ENCODE results near the gene PLEKHM3.

The PLEKHM3 gene

DNA sequence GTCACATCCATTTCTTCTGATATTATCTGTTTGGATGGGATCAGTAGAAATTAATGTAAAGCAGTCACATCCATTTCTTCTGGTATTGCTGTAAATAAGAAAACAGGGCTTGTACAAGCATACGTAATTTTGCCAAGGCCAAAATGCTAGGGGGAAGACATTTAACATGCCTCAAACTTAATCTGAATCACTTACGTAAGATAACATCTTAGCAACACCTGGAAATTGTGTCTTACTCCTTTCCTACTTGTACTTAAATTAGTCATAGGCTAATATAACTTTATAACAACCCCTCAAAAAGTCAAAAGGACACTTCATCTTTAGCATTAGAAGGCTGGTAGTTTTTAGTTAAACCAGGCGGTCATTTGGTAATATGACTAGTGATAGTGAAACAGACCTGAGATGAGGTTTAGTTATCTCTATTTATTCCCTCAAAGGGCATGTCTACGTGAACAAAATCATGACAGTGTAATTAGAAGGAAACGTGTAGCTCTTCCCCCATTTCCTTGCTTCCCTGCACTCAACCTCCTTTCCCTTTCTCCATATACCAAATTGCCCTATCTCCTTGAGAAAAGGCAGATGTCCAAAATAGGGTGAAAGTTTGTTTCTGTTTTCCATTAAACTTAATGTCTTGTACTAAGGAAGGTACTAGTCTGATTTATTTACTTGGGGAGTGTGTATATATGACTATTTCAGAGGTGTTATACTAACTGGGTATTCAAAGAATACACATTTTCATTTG is 156.3 kb downstream of the PLEKHM3 start:
- H3K36me3 Mint-ChIP-seq (ENCODE audit: insufficient read depth), result peaks cover 6% of the 10 kb centered on the region
- DNase-seq (no peak), ATAC-seq (replicated peaks) (no peak)
- H3K27ac Mint-ChIP-seq, result no peak overlapping the region
- H3K4me1 Mint-ChIP-seq (ENCODE audit: low read depth in 2 of 2), result peaks cover 0 to 2% of the 10 kb centered on the region in 2 donors
- no peaks in the 10 kb centered on the region for H3K27me3 Mint-ChIP-seq
- H3K9me3 Mint-ChIP-seq, result no peaks in the 10 kb centered on the region
- H3K4me3 Mint-ChIP-seq, result no peak overlapping the region

DNA sequence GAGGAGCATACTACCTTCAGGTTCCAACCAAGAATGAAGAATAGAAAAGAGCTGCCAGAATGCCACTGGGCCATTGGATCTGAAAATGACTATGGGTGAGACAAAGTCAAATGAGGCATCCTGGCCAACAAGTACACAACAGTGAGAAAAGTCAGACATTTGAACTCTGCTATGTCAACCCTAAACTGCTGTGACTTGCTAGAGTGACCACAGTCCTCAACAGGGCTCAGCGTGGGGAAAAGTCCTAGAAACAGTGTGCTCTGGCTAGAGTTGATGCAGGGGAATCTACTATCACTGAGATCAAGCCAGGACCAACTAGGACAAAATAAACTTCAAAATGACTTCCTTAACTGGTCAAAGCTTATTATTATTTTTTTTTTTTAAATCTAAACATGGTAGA is 157.4 kb downstream of the PLEKHM3 start:
- no peaks in the 10 kb centered on the region for H3K27me3 Mint-ChIP-seq
- H3K4me3 Mint-ChIP-seq, result no peak overlapping the region
- H3K27ac Mint-ChIP-seq, result no peak overlapping the region
- H3K9me3 Mint-ChIP-seq, result no peaks in the 10 kb centered on the region
- no peaks in the 10 kb centered on the region for H3K4me1 Mint-ChIP-seq (ENCODE audit: low read depth in 2 of 2)
- H3K36me3 Mint-ChIP-seq (ENCODE audit: insufficient read depth), result peaks cover 6% of the 10 kb centered on the region
- DNase-seq (no peak), ATAC-seq (replicated peaks) (no peak)

DNA sequence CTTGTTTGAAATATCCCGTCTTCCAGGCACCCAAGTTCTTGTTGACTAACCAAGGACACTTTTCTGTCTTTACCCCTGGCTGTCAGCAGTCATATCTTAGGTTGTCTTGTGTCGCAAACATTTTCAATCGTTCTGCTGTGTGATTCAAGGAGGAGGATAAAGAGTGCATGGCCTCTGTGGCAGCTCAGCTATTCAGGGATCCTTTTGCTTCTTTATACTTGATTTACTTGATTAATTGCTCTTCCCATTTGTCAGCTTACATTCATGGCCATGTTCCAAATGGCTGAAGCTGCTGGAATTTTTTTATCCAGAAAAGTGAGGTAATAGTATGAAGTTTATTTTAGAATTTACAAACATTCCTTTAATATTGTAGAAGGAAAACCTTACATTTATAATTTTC is 158.3 kb downstream of the PLEKHM3 start:
- Mint-ChIP-seq H3K4me1 (ENCODE audit: low read depth in 2 of 2) (no peaks in the 10 kb centered on the region), H3K27me3 (no peaks in the 10 kb centered on the region), H3K36me3 (ENCODE audit: insufficient read depth) (peaks cover 6% of the 10 kb centered on the region), H3K9me3 (no peaks in the 10 kb centered on the region), H3K27ac (no peak overlapping the region), H3K4me3 (no peak overlapping the region)
- ATAC-seq (replicated peaks) (no peak), DNase-seq (no peak)

DNA sequence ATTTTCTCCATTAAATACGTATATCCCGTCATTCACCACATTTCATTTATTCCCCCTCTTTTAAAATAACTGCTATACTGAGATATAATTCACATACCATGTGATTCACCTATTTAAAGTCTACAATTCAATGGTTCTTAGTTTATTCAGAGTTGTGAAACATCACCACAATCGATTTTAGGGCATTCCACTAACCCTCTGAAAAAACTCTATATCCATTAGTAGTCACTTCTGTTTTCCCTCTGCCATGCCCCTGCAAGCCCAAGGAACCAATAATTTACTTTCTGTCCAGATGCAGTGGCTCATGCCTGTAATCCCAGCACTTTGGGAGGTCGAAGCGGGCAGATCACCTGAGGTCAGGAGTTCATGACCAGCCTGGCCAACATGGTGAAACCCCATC is 160.1 kb downstream of the PLEKHM3 start:
- ATAC-seq (replicated peaks) (no peak), DNase-seq (no peak)
- Mint-ChIP-seq H3K27ac (no peak overlapping the region), H3K4me3 (no peak overlapping the region), H3K36me3 (ENCODE audit: insufficient read depth) (peaks cover 6% of the 10 kb centered on the region), H3K4me1 (ENCODE audit: low read depth in 2 of 2) (no peaks in the 10 kb centered on the region), H3K9me3 (no peaks in the 10 kb centered on the region), H3K27me3 (no peaks in the 10 kb centered on the region)

DNA sequence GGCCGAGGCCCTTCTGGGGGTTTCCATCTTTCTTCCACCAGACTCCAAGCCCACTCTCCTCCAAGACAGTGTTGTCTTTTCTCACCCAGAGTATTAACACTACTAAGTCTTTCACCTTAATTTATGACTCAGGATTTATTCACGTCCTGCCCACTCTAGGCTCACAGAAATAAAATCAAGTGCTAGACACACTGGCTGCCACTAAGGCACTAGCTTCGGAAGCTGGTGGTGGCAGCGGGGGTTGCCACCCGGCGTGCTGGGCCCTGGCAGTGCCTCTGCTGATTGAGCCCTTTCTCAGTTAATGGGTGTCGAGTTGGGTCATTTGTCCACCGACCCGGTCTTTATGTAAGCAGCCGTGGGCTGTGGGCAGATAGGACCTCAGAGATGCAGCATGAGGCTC is 162.0 kb downstream of the PLEKHM3 start:
- ATAC-seq (replicated peaks) (no peak), DNase-seq (no peak)
- Mint-ChIP-seq H3K27ac (no peak overlapping the region), H3K4me1 (ENCODE audit: low read depth in 2 of 2) (no peaks in the 10 kb centered on the region), H3K36me3 (ENCODE audit: insufficient read depth) (peaks cover 6% of the 10 kb centered on the region), H3K9me3 (no peaks in the 10 kb centered on the region), H3K27me3 (no peaks in the 10 kb centered on the region), H3K4me3 (no peak overlapping the region)

DNA sequence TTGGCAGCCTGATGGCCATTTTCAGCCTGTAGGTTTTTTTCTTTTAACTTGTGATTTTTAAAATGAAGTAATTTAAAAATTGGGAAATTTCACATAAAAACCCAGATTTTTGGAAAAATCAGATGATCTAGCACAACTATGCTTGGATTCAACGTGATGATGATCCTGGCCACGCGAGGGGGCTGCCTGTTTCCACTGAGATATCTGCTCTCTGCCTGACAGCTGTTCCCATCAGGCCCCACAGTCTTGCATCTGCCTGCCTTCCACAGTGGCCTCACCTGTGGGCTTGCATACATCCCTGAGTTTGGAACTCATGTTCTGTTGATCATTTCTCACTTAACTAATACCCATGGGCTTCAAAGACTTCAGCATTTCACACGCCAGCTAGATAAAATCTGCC is 163.5 kb downstream of the PLEKHM3 start:
- H3K36me3 Mint-ChIP-seq (ENCODE audit: insufficient read depth), result peaks cover 6% of the 10 kb centered on the region
- DNase-seq (no peak), ATAC-seq (replicated peaks) (no peak)
- H3K4me1 Mint-ChIP-seq (ENCODE audit: low read depth in 2 of 2), result no peaks in the 10 kb centered on the region
- H3K4me3 Mint-ChIP-seq, result no peak overlapping the region
- no peaks in the 10 kb centered on the region for H3K9me3 Mint-ChIP-seq
- H3K27ac Mint-ChIP-seq, result no peak overlapping the region
- H3K27me3 Mint-ChIP-seq, result no peaks in the 10 kb centered on the region

DNA sequence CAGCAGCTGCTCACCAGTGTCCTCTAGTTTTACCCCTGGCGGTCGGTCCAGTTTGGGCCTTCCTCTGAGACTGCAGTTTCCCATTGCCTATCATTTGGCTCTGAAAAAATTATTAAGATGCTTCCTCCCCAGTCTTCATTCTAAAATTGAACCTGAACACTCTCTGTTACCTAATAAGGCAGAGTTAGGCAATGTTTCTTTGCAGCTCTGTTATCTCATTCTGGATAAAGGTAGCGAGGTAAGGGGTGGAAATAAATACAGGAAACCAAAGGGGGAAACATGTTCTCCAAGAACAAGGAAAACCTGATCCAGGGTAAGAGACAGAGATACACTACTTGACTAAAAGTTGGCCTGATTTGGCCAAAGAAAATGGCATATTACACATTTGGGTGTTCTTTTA is 164.6 kb downstream of the PLEKHM3 start:
- H3K9me3 Mint-ChIP-seq, result no peaks in the 10 kb centered on the region
- no peaks in the 10 kb centered on the region for H3K27me3 Mint-ChIP-seq
- no peak overlapping the region for H3K27ac Mint-ChIP-seq
- H3K4me3 Mint-ChIP-seq, result no peak overlapping the region
- H3K4me1 Mint-ChIP-seq (ENCODE audit: low read depth in 2 of 2), result no peaks in the 10 kb centered on the region
- no peaks in the 10 kb centered on the region for H3K36me3 Mint-ChIP-seq (ENCODE audit: insufficient read depth)
- ATAC-seq (replicated peaks) (no peak), DNase-seq (no peak)

DNA sequence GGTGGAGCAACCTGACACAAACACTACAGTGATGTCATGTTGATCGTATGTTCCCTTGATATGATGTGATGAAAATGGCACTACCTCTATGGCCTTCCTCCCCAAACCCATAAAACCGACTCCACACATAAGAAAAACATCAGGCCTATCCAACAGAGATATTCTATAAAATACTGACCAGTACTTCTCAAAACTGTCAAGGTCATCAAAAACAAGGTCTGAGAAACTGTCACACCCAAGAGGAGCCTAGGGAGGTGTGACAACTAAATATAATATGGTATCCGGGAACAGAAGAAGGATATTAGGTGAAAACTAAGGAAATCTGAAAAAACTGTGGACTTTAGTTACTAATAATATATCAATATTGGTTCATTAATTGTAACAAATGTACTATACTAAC is 169.7 kb downstream of the PLEKHM3 start:
- DNase-seq (no peak), ATAC-seq (replicated peaks) (no peak)
- no peaks in the 10 kb centered on the region for H3K4me1 Mint-ChIP-seq (ENCODE audit: low read depth in 2 of 2)
- no peaks in the 10 kb centered on the region for H3K36me3 Mint-ChIP-seq (ENCODE audit: insufficient read depth)
- no peak overlapping the region for H3K4me3 Mint-ChIP-seq
- H3K9me3 Mint-ChIP-seq, result no peaks in the 10 kb centered on the region
- H3K27me3 Mint-ChIP-seq, result no peaks in the 10 kb centered on the region
- no peak overlapping the region for H3K27ac Mint-ChIP-seq

DNA sequence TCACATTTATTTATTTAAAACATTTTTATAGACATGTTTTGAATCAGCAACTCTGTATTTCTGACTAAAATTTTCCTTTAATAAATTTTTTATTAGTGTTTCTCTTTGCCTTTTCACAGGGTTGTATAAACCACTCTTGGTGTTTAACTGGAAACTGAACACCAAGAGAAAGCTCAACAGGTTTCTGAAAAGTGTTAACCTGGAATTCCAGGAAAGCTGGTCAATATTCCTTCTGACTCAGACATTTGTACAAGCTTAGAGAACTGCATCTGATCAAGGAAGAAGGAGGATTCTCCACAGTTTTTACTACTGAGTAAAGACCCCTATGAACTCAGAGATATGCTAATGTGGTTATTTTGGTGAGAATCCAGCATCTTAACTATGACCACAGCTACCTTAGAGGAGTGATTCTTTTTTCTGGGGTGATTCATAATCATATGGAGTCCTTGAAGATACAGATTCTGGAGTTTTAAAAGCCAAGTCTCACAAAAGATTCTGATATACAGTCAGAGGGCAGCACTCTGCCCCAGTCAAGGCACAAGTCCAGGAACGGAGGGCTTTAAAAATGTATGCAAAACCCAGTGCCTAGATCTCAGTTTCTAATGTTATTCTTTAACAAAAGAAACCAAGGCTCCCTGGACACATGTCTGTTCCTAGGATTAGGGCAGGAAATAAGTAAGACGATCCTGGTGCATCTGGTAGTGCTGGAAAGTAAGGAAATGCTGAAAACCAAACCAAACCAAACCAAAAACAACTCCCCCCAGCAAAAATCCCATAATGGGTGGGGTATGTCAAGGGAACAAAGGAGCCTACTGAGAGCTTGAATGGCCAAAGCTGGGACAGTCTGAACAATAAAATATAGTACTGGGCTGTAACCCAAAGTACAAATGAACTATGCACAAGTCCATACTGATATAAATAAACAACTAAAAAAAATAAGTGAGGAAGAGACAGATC is 170.6 kb downstream of the PLEKHM3 start:
- DNase-seq (no peak), ATAC-seq (replicated peaks) (no peak)
- Mint-ChIP-seq H3K27ac (no peak overlapping the region), H3K9me3 (no peaks in the 10 kb centered on the region), H3K4me3 (no peak overlapping the region), H3K4me1 (ENCODE audit: low read depth in 2 of 2) (no peaks in the 10 kb centered on the region), H3K27me3 (no peaks in the 10 kb centered on the region), H3K36me3 (ENCODE audit: insufficient read depth) (no peaks in the 10 kb centered on the region)

DNA sequence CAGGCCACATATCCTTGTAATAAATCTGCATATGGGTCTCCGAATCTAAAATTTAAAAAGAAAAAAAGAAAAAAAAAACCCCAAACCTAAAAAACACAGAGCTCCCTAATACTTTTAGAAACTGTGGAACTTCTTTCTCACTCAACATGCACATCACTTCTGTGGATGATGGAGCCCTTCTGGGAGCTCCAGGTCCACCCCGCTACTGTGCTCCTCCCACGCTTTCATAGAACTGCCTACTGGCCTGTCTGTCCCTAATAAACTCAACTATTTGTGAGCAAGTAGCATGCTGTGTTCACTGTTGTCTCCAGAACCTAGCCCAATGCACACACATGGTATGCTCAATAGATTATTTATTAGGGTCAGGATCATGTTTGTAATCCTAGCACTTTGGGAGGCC is 172.5 kb downstream of the PLEKHM3 start:
- Mint-ChIP-seq H3K36me3 (ENCODE audit: insufficient read depth) (no peaks in the 10 kb centered on the region), H3K27me3 (no peaks in the 10 kb centered on the region), H3K9me3 (no peaks in the 10 kb centered on the region), H3K27ac (no peak overlapping the region), H3K4me1 (ENCODE audit: low read depth in 2 of 2) (no peaks in the 10 kb centered on the region), H3K4me3 (no peak overlapping the region)
- ATAC-seq (replicated peaks), result no peak
- DNase-seq, result no peak

DNA sequence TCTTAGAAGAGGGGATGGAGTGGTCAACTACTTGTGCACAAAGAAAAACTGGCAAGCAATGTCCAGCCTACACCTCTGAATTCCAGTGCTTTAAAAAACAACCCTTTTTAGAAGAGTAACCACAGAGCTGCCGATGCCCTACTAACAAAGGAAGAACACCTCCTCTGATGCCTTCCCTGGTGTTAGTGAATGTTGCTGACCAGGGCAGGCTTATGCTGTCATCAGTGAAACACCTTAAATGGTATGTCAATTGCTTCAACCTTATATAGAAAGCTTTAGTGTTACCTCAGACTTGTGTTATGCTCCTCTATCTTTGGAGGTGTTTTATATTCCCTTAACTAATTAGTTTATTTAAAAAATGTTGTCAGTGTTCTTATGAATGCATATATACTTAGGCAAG is 175.9 kb downstream of the PLEKHM3 start:
- H3K27me3 Mint-ChIP-seq, result no peaks in the 10 kb centered on the region
- H3K27ac Mint-ChIP-seq, result no peak overlapping the region
- no peaks in the 10 kb centered on the region for H3K4me1 Mint-ChIP-seq (ENCODE audit: low read depth in 2 of 2)
- H3K36me3 Mint-ChIP-seq (ENCODE audit: insufficient read depth), result no peaks in the 10 kb centered on the region
- no peaks in the 10 kb centered on the region for H3K9me3 Mint-ChIP-seq
- H3K4me3 Mint-ChIP-seq, result no peak overlapping the region
- DNase-seq (no peak), ATAC-seq (replicated peaks) (no peak)

DNA sequence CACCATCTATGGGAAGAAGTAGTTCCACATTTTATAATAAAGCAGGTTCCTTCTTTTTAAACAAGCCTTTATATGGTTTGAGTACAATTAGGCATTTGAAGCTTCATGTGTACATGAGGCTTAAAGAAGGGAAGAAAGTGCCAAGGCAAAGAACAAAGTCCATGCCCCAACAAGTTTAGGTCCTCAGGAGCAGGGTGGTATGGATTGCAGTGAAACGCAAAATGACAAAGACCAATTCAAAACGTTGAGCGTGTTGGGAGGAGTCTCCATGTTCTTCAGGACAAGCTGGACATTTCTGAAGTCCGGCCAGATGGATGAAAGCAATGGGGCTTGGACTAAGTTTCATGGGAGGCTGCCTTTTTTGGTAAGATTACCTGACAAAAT is 176.8 kb downstream of the PLEKHM3 start:
- Mint-ChIP-seq H3K27me3 (no peaks in the 10 kb centered on the region), H3K36me3 (ENCODE audit: insufficient read depth) (no peaks in the 10 kb centered on the region), H3K4me3 (no peak overlapping the region), H3K27ac (no peak overlapping the region), H3K4me1 (ENCODE audit: low read depth in 2 of 2) (no peaks in the 10 kb centered on the region), H3K9me3 (no peaks in the 10 kb centered on the region)
- DNase-seq, result no peak
- ATAC-seq (replicated peaks), result no peak

DNA sequence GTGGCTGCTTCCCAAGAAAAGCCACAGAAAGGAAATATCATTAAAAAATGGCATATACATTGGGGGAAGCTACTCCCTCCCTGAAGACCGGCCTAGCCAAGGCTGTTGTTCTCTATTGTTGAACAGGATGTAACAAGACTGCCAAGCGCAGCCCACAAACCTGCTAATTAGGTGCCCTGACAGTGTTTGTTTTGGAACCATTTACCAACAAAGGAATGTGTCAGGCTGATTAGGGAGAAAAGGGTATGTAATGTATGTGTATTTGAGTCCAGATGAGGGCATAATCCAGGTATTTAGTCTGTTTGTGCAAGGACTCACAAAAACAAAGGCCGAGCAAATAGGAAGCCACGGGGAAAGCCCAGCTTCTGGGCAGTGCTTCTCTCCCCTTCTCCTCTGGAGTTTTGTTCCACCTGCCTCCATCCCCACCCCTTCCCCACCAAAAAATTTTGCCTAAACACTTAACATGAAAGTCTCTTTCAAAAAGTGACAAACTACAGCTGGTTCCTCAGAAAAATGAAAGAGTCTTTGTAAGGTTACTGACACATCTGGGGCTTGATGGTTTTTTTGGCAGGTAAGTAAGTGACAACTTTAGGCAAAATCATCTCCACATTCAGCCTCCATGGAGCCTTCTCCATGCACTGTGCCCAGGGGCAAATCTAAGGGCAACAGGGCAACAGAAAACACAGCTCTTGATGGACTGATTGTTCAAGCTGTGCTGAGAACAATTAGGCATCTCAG is 177.4 kb downstream of the PLEKHM3 start:
- ATAC-seq (replicated peaks), result no peak
- no peaks in the 10 kb centered on the region for H3K27me3 Mint-ChIP-seq
- H3K27ac Mint-ChIP-seq, result peak overlapping the region in 1 of 2 donors; percentile 25
- DNase-seq, result no peak
- H3K4me1 Mint-ChIP-seq (ENCODE audit: low read depth in 2 of 2), result no peaks in the 10 kb centered on the region
- no peak overlapping the region for H3K4me3 Mint-ChIP-seq
- no peaks in the 10 kb centered on the region for H3K36me3 Mint-ChIP-seq (ENCODE audit: insufficient read depth)
- no peaks in the 10 kb centered on the region for H3K9me3 Mint-ChIP-seq
